Ovary (tissue), 3 donors: Measurements from ENCODE around the gene CHD3.

Source experiments
- CTCF ChIP-seq, 3 donors: fragments of 450-650 bp in 2 of 3; fragments of 200-600 bp in 1 of 3; IDR thresholded peaks; one replicate each; pipeline versions ENCODE4 v1.5.1 to v1.8.0; 2016 to 2022; ENCODE audit warnings: antibody characterized with exemption in 3 of 3, mild to moderate bottlenecking in 1 of 3
- POLR2A ChIP-seq: fragments of 450-650 bp; IDR thresholded peaks from one replicate; pipeline ENCODE4 v1.6.1; 2017; ENCODE audit warnings: antibody characterized with exemption, mild to moderate bottlenecking, moderate library complexity
- donor health status: DM: no; HTN: no; CAD: no.

DNA sequence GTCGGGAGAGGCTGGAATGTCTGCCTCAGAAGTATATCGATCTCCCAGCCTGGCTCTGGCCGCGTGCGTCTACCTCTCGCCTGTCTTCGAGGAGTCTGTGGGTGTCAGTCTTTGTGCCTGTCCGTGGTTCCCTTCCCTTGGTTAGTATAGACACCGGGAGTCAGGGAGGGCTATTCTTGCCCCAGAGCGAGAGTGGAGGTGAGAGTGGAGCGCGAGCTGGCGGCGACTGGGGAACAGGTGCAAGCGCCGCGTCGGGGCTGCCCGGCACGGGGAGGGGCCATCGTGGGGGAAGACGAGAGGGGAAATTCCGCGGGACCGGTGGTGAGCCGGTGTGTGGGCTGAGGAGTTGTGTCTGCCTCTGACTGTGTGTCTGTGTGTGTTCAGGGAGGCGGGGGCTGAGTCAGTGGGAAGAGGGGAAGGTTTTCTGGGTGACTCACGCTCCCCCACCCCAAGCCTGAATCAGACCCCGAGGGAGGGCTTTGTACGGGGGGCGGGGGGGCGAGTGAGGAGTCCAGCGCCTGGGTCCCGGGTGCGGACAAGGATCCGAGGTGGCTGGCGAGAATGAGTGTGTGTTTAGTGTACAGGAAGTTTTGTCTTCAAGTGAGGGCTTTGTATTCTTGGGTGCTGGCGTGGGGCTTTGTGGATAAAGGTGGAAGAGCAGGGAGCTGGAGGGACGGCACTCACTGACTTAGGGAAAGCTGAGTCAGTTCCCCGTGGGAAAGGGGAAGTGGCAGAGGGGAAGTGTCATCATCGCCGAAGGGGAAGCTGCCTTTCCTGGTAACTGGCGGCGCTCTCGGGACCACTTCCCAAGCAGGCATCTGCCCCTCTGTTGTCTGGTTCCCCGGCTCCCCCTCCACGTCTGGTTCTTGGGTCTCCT lies 46.0 kb upstream of the CHD3 start:
- TF ChIP-seq CTCF (IDR thresholded peaks at IDR 0.05), result no peak
- peak; percentile 38 for TF ChIP-seq POLR2A
